B cell (primary cell): Measurements from ENCODE around the gene CDS2. TPM values are rescaled to one million over a fixed set of nuclear protein-coding genes. Genes with fewer than 3 reads are reported as not detected.

Experiments used
- ATAC-seq: fragments of 200-7000 bp; cut with Tn5 transposase; one replicate; pipeline ENCODE4 v1.10.0; 2021; ENCODE audit warnings: low read depth, mild to moderate bottlenecking, moderate number of reproducible peaks, moderate library complexity
- CTCF ChIA-PET: fragments of 350-600 bp; sonication (Branson Sonifier 250); formaldehyde crosslinking; loops from one replicate; lab custom pipeline; 2021; ENCODE audit warnings: antibody characterized with exemption, inconsistent platforms; lab: Charles Lee
- POLR2A ChIA-PET: fragments of 350-600 bp; sonication (Branson Sonifier 250); formaldehyde crosslinking; loops from one replicate; lab custom pipeline; 2021; ENCODE audit warnings: antibody characterized with exemption; lab: Charles Lee
- DNase-seq: peaks from one replicate; pipeline ENCODE4 v3.0.0; 2013
- H2AFZ ChIP-seq: 2 replicates; pipeline ENCODE4 v1.6.1; 2012; ENCODE audit warnings: mild to moderate bottlenecking, low read depth, low read length; ENCODE audit not compliant: insufficient read depth, poor library complexity, severe bottlenecking
- H3K27ac ChIP-seq, 2 donors: 1 replicate in 1 of 2; 2 replicates in 1 of 2; pipeline ENCODE4 v1.5.1; 2012 to 2013; ENCODE audit warnings: low read length in 2 of 2, mild to moderate bottlenecking in 2 of 2, moderate library complexity in 1 of 2
- H3K27me3 ChIP-seq, 4 experiments: fragments of 200-600 bp in 1 of 4; sonication (generic) in 1 of 4; replicated peaks in 1 of 4; 1 replicate in 2 of 4; 2 replicates in 2 of 4; pipeline versions ENCODE4 v1.6.1 to v1.7.0; 2013 to 2016; ENCODE audit warnings: low read length in 3 of 4, mild to moderate bottlenecking in 2 of 4, mixed read lengths in 1 of 4, moderate library complexity in 1 of 4; ENCODE audit not compliant: insufficient read depth in 4 of 4, control insufficient read depth in 3 of 4; ENCODE audit errors: control extremely low read depth in 1 of 4
- H3K36me3 ChIP-seq, 2 experiments: replicated peaks in 1 of 2; 1 replicate in 1 of 2; 2 replicates in 1 of 2; pipeline versions ENCODE4 v1.6.1 to v1.7.1; 2013; ENCODE audit warnings: low read length in 1 of 2; ENCODE audit not compliant: insufficient read depth in 2 of 2, control insufficient read depth in 1 of 2; ENCODE audit errors: control extremely low read depth in 1 of 2, extremely low read depth in 1 of 2
- H3K4me1 ChIP-seq, 2 donors: fragments of 200-600 bp in 1 of 2; sonication (generic) in 1 of 2; 1 replicate in 1 of 2; 2 replicates in 1 of 2; pipeline versions ENCODE4 v1.5.1 to v1.6.1; 2013 to 2017; ENCODE audit warnings: low read length in 2 of 2; ENCODE audit not compliant: control insufficient read depth in 2 of 2, insufficient read depth in 2 of 2
- H3K4me2 ChIP-seq: replicated peaks from 2 replicates; pipeline ENCODE3; 2012; ENCODE audit warnings: mild to moderate bottlenecking, low read depth, low read length; ENCODE audit not compliant: poor library complexity, severe bottlenecking
- H3K4me3 ChIP-seq, 5 experiments: fragments of 200-600 bp in 1 of 5; sonication (generic) in 1 of 5; 1 replicate in 3 of 5; 2 replicates in 2 of 5; pipeline versions ENCODE4 v1.5.1 to v1.7.0; 2011 to 2016; ENCODE audit warnings: low read length in 4 of 5, mild to moderate bottlenecking in 4 of 5, low read depth in 2 of 5, control low read depth in 1 of 5, moderate library complexity in 1 of 5; ENCODE audit not compliant: insufficient read depth in 1 of 5; ENCODE audit errors: control extremely low read depth in 1 of 5, extremely low read depth in 1 of 5
- H3K79me2 ChIP-seq: fragments of 200-600 bp; sonication (generic); one replicate; pipeline ENCODE4 v1.6.0; 2016; ENCODE audit warnings: low read length; ENCODE audit not compliant: control insufficient read depth, insufficient read depth
- H3K9ac ChIP-seq: fragments of 200-600 bp; sonication (generic); 2 replicates; pipeline ENCODE4 v1.6.1; 2017; ENCODE audit warnings: mild to moderate bottlenecking, low read length, moderate library complexity
- H3K9me3 ChIP-seq, 3 donors: one replicate each; pipeline versions ENCODE4 v1.6.1 to v1.7.1; 2013; ENCODE audit warnings: low read length in 2 of 3; ENCODE audit not compliant: control insufficient read depth in 2 of 3, insufficient read depth in 1 of 3; ENCODE audit errors: control extremely low read depth in 1 of 3
- H4K20me1 ChIP-seq: 2 replicates; pipeline ENCODE4 v1.6.0; 2012; ENCODE audit warnings: mild to moderate bottlenecking, low read length; ENCODE audit not compliant: insufficient read depth, control insufficient read depth, poor library complexity, severe bottlenecking
- H3K27ac Mint-ChIP-seq: one replicate; pipeline ENCODE4 v1.8.0; 2021; ENCODE audit warnings: mixed read lengths
- H3K27me3 Mint-ChIP-seq: one replicate; pipeline ENCODE4 v1.8.0; 2021; ENCODE audit warnings: mixed read lengths
- H3K4me1 Mint-ChIP-seq: one replicate; pipeline ENCODE4 v1.8.0; 2021; ENCODE audit warnings: mixed read lengths
- H3K4me3 Mint-ChIP-seq: one replicate; pipeline ENCODE4 v1.8.0; 2021; ENCODE audit warnings: mixed read lengths
- H3K9me3 Mint-ChIP-seq: one replicate; pipeline ENCODE4 v1.8.0; 2022; ENCODE audit warnings: mixed read lengths; ENCODE audit not compliant: insufficient read depth
- CTCF ChIP-seq: fragments of 200-600 bp; IDR thresholded peaks from one replicate; pipeline ENCODE4 v1.8.0; 2022; ENCODE audit warnings: antibody characterized with exemption, mild to moderate bottlenecking
- EZH2 ChIP-seq: IDR thresholded peaks from 2 replicates; pipeline ENCODE4 v1.6.1; 2012; ENCODE audit warnings: borderline replicate concordance, low read depth, mild to moderate bottlenecking, moderate library complexity, low read length; ENCODE audit not compliant: insufficient read depth, poor library complexity, severe bottlenecking
- WGBS: methylation state at CpG from one replicate; pipeline ENCODE4 v1.1.5; 2013; ENCODE audit warnings: missing lambda C conversion rate; ENCODE audit not compliant: insufficient coverage; 5-methylcytosine and 5-hydroxymethylcytosine counted together
- intact Hi-C: fragments of 100-400 bp; cut with micrococcal nuclease; formaldehyde crosslinking; loops from one replicate; pipeline ENCODE4 v1.10.0; 2022
- polyA plus RNA-seq: library from polyadenylated mRNA; depleted of rRNA; stranded (reverse); fragments of >200 nt; gene quantifications from 2 replicates; pipeline ENCODE4 v1.2.3, GENCODE V29; 2012
- total RNA-seq, 2 donors: library from RNA; stranded (reverse); fragments of 120-200 nt in 1 of 2; gene quantifications; 1 replicate in 1 of 2; 2 replicates in 1 of 2; pipeline versions ENCODE4 v1.2.3 to v1.2.4, GENCODE V29; 2013 to 2022

Gene CDS2
- total and polyA plus RNA-seq, 2 donors (not counting 1 experiment from before 2014, with no cell fraction given), result 17.3 to 48.6 TPM

GRCh38 chr20:5173751-5174150 is 46.9 kb downstream of the CDS2 start:
- no peak overlapping the region for H3K27ac Mint-ChIP-seq

GRCh38 chr20:5177071-5177470 is 50.3 kb downstream of the CDS2 start:
- intact Hi-C loops, result no loop called here
- 100% methylated on average over 4 of the region's 6 CpGs for WGBS
- Mint-ChIP-seq H3K27ac (no peak overlapping the region), H3K4me1 (peaks cover 18% of the 10 kb centered on the region), H3K9me3 (no peaks in the 10 kb centered on the region), H3K4me3 (no peak overlapping the region), H3K27me3 (no peaks in the 10 kb centered on the region)
- H3K9me3 ChIP-seq, result no peaks in the 10 kb centered on the region
- no peak overlapping the region for H3K4me3 ChIP-seq
- TF ChIP-seq EZH2, result no peak
- no peak for TF ChIP-seq CTCF
- H3K27ac ChIP-seq, result no peak overlapping the region
- no peaks in the 10 kb centered on the region for H3K27me3 ChIP-seq
- peaks cover 15% of the 10 kb centered on the region for H3K79me2 ChIP-seq
- ATAC-seq (no peak), DNase-seq (no peak)
- ChIA-PET POLR2A (interaction anchor here (0.6 kb wide), 1 partner anchor 15 kb away, joined by 4 read pairs; no protein-coding TSS in a partner anchor), CTCF (no interaction called here)
- H3K4me2 ChIP-seq, result no peak overlapping the region
- peaks cover 0 to 63% of the 10 kb centered on the region in 2 experiments for H3K36me3 ChIP-seq
- H3K4me1 ChIP-seq, result peaks cover 3 to 7% of the 10 kb centered on the region in 2 donors
- peaks cover 17% of the 10 kb centered on the region for H4K20me1 ChIP-seq
- H2AFZ ChIP-seq, result no peak overlapping the region
- H3K9ac ChIP-seq, result no peak overlapping the region

More at GRCh38 chr20:5173751-5174150, 46.9 kb downstream of the CDS2 start:
- Histone ChIP-seq H3K9ac (no peak overlapping the region), H3K27me3 (no peaks in the 10 kb centered on the region), H3K36me3 (peaks cover 0 to 47% of the 10 kb centered on the region in 2 experiments), H3K4me2 (no peak overlapping the region), H3K9me3 (no peaks in the 10 kb centered on the region), H4K20me1 (peaks cover 23% of the 10 kb centered on the region), H3K4me3 (no peak overlapping the region), H3K79me2 (peaks cover 48% of the 10 kb centered on the region), H3K4me1 (peaks cover 18 to 34% of the 10 kb centered on the region in 2 donors), H2AFZ (no peak overlapping the region), H3K27ac (no peak overlapping the region)
- Mint-ChIP-seq H3K4me3 (no peak overlapping the region), H3K9me3 (no peaks in the 10 kb centered on the region), H3K4me1 (peaks cover 47% of the 10 kb centered on the region), H3K27me3 (no peaks in the 10 kb centered on the region)
- intact Hi-C loops, result no loop called here
- WGBS, result 92% methylated on average over 2 of the region's 4 CpGs
- ChIA-PET POLR2A (no interaction called here), CTCF (interaction anchor here (1.5 kb wide), 1 partner anchor 18 kb away, joined by 5 read pairs; no protein-coding TSS in a partner anchor)
- DNase-seq (no peak), ATAC-seq (no peak)
- no peak for TF ChIP-seq CTCF
- TF ChIP-seq EZH2, result no peak
